Breast epithelium (tissue), 4 donors: ENCODE measurements around the gene BBLN. TPM values are rescaled to one million over a fixed set of nuclear protein-coding genes. Genes with fewer than 3 reads are reported as not detected.

Experiments
- DNase-seq, 2 donors: peaks; one replicate each; pipeline ENCODE4 v3.0.0-alpha.2; 2019; ENCODE audit warnings: low spot score in 2 of 2
- H3K27ac ChIP-seq, 2 donors: fragments of 200-600 bp; sonication (generic) in 1 of 2; one replicate each; pipeline ENCODE4 v1.5.1; 2016 to 2019; ENCODE audit warnings: mild to moderate bottlenecking in 1 of 2
- H3K27me3 ChIP-seq, 2 donors: fragments of 200-600 bp; sonication (generic) in 1 of 2; one replicate each; pipeline versions ENCODE4 v1.5.1 to v1.6.0; 2017 to 2019; ENCODE audit warnings: control low read depth in 1 of 2, mild to moderate bottlenecking in 1 of 2
- H3K36me3 ChIP-seq: fragments of 200-600 bp; one replicate; pipeline ENCODE4 v1.5.1; 2019
- H3K4me1 ChIP-seq, 2 donors: fragments of 200-600 bp; sonication (generic); one replicate each; pipeline ENCODE4 v1.5.1; 2016 to 2019; ENCODE audit warnings: control low read depth in 1 of 2
- H3K4me3 ChIP-seq, 3 donors: fragments of 200-600 bp; sonication (generic); 1 replicate in 2 of 3; 2 replicates in 1 of 3; pipeline ENCODE4 v1.5.1; 2016 to 2019; ENCODE audit warnings: mild to moderate bottlenecking in 3 of 3, moderate library complexity in 2 of 3
- H3K9me3 ChIP-seq, 2 donors: fragments of 200-600 bp; sonication (generic) in 1 of 2; one replicate each; pipeline ENCODE4 v1.5.1; 2016 to 2019; ENCODE audit warnings: control low read depth in 1 of 2
- CTCF ChIP-seq, 3 donors: fragments of 450-650 bp; IDR thresholded peaks; one replicate each; pipeline ENCODE4 v1.5.1; 2016 to 2017; ENCODE audit warnings: antibody characterized with exemption in 3 of 3, mild to moderate bottlenecking in 3 of 3, moderate library complexity in 3 of 3
- POLR2A ChIP-seq: fragments of 450-650 bp; IDR thresholded peaks from one replicate; pipeline ENCODE4 v1.6.1; 2016; ENCODE audit warnings: antibody characterized with exemption, mild to moderate bottlenecking, moderate library complexity
- POLR2AphosphoS5 ChIP-seq, 3 donors: sonication (generic); formaldehyde crosslinking; IDR thresholded peaks; one replicate each; pipeline ENCODE4 v1.6.1; 2017; ENCODE audit warnings: antibody characterized with exemption in 3 of 3
- intact Hi-C: fragments of 100-400 bp; cut with DNase I; formaldehyde crosslinking; loops from one replicate; pipeline ENCODE4 v1.15.1; 2023; ENCODE audit warnings: low total_unique reads
- total RNA-seq, 3 donors: library from RNA; depleted of rRNA; stranded (reverse); fragments of >200 nt; gene quantifications; one replicate each; pipeline ENCODE4 v1.1.0, GENCODE V29; 2016

BBLN gene
- total RNA-seq, 3 donors from 2014 or later = 144 to 232 (median 152) TPM

- no peaks in the 10 kb centered on the region for H3K9me3 ChIP-seq
- H3K4me1 ChIP-seq = no peaks in the 10 kb centered on the region
- H3K36me3 ChIP-seq = peaks cover 4% of the 10 kb centered on the region
- no peak overlapping the region for H3K27ac ChIP-seq
- TF ChIP-seq POLR2A (no peak), CTCF (IDR thresholded peaks at IDR 0.05) (no peak), POLR2AphosphoS5 (IDR thresholded peaks at IDR 0.05) (no peak)
- H3K4me3 ChIP-seq = no peak overlapping the region
- H3K27me3 ChIP-seq = no peaks in the 10 kb centered on the region
- intact Hi-C loops = no loop called here
- DNase-seq = no peak
Observed at GRCh38 chr9:128166169-128166568, 6.1 kb downstream of the BBLN start.

- Histone ChIP-seq H3K9me3 (no peaks in the 10 kb centered on the region), H3K4me3 (no peak overlapping the region), H3K36me3 (peaks cover 4% of the 10 kb centered on the region), H3K4me1 (no peaks in the 10 kb centered on the region), H3K27me3 (no peaks in the 10 kb centered on the region), H3K27ac (no peak overlapping the region)
- no peak for DNase-seq
- intact Hi-C loops = no loop called here
- no peak for TF ChIP-seq POLR2A
- no peak for TF ChIP-seq CTCF (IDR thresholded peaks at IDR 0.05)
- no peak for TF ChIP-seq POLR2AphosphoS5 (IDR thresholded peaks at IDR 0.05)
Observed at GRCh38 chr9:128167209-128167608, 7.1 kb downstream of the BBLN start.

GRCh38 chr9:128168731-128169308 lies 8.8 kb downstream of the BBLN start:
- intact Hi-C loops = no loop called here
- no peak for DNase-seq
- Histone ChIP-seq H3K4me1 (no peaks in the 10 kb centered on the region), H3K36me3 (peaks cover 4% of the 10 kb centered on the region), H3K9me3 (no peaks in the 10 kb centered on the region), H3K27ac (no peak overlapping the region), H3K4me3 (no peak overlapping the region), H3K27me3 (no peaks in the 10 kb centered on the region)
- TF ChIP-seq CTCF (IDR thresholded peaks at IDR 0.05) (no peak), POLR2A (no peak), POLR2AphosphoS5 (IDR thresholded peaks at IDR 0.05) (no peak)

GRCh38 chr9:128169492-128169891 lies 9.4 kb downstream of the BBLN start:
- Histone ChIP-seq H3K27me3 (no peaks in the 10 kb centered on the region), H3K4me3 (no peak overlapping the region), H3K9me3 (no peaks in the 10 kb centered on the region), H3K27ac (no peak overlapping the region), H3K36me3 (peaks cover 4% of the 10 kb centered on the region), H3K4me1 (no peaks in the 10 kb centered on the region)
- intact Hi-C loops = no loop called here
- TF ChIP-seq POLR2A (no peak), CTCF (IDR thresholded peaks at IDR 0.05) (no peak), POLR2AphosphoS5 (IDR thresholded peaks at IDR 0.05) (no peak)
- no peak for DNase-seq

GRCh38 chr9:128169925-128170324 lies 9.9 kb downstream of the BBLN start:
- H3K9me3 ChIP-seq = no peaks in the 10 kb centered on the region
- H3K27me3 ChIP-seq = no peaks in the 10 kb centered on the region
- no peak for DNase-seq
- H3K36me3 ChIP-seq = peaks cover 4% of the 10 kb centered on the region
- H3K27ac ChIP-seq = no peak overlapping the region
- no peak overlapping the region for H3K4me3 ChIP-seq
- TF ChIP-seq POLR2A (no peak), CTCF (IDR thresholded peaks at IDR 0.05) (no peak), POLR2AphosphoS5 (IDR thresholded peaks at IDR 0.05) (no peak)
- H3K4me1 ChIP-seq = no peaks in the 10 kb centered on the region
- intact Hi-C loops = no loop called here
